ENCODE measurements around the gene ZMIZ1. TPM values are rescaled to one million over a fixed set of nuclear protein-coding genes. Genes with fewer than 3 reads are reported as not detected.

Gene ZMIZ1
- total RNA-seq, 2 experiments from 2014 or later, result 14.6 to 15.5 TPM

GRCh38 chr10:79119306-79119705 is 50.5 kb downstream of the ZMIZ1 start:
- Histone ChIP-seq H3K4me1 (ENCODE audit: insufficient read depth, low read length) (peaks cover 22% of the 10 kb centered on the region), H3K27ac (ENCODE audit: low read depth in 1 of 2, low read length in 2 of 2) (no peak overlapping the region), H3K36me3 (ENCODE audit: insufficient read depth, low read length) (peaks cover 18% of the 10 kb centered on the region), H3K9me3 (ENCODE audit: control insufficient read depth in 1 of 2, insufficient read depth in 1 of 2, low read length in 2 of 2) (no peaks in the 10 kb centered on the region), H3K27me3 (ENCODE audit: control insufficient read depth in 1 of 2, insufficient read depth in 2 of 2, low read length in 2 of 2) (no peaks in the 10 kb centered on the region), H3K4me3 (ENCODE audit: low read length) (no peak overlapping the region)
- no peak for TF ChIP-seq CTCF (IDR thresholded peaks at IDR 0.05)
- DNase-seq, result no peak
- H3K27me3 Mint-ChIP-seq, result no peaks in the 10 kb centered on the region
- H3K27ac Mint-ChIP-seq, result no peak overlapping the region
- peaks cover 29% of the 10 kb centered on the region for H3K4me1 Mint-ChIP-seq (ENCODE audit: low read depth)
- ChIA-PET CTCF (no interaction called here), POLR2A (no interaction called here)
- intact Hi-C loops (cut with DNase I, micrococcal nuclease), result no loop called here
- H3K4me3 Mint-ChIP-seq, result no peak overlapping the region
- H3K9me3 Mint-ChIP-seq, result no peaks in the 10 kb centered on the region
- no peak for ATAC-seq (ENCODE audit: poor library complexity)
- H3K36me3 Mint-ChIP-seq (ENCODE audit: low read depth), result peaks cover 8% of the 10 kb centered on the region

DNA sequence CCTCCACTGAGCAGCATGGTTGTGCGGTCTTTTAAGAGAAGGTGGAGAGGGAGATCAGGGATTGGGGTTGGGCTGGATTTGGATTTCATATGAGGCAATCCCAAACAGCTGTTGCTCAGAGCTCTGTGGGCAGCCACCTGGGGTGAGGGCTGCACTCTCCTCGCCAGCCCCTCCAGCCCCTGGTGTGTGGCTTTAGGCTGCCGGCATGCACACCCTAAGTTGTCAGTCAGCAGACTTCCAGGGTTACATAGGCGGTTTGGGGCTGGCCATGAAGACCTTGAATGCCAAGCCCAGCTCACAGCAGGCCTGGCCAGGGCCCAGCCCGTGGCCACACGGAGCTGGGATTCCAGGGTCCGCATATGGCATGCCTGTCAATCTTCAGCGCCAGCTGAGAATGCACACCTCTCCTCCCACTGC is 54.8 kb downstream of the ZMIZ1 start:
- intact Hi-C loops (cut with DNase I, micrococcal nuclease), result no loop called here
- no peaks in the 10 kb centered on the region for H3K27me3 ChIP-seq (ENCODE audit: control insufficient read depth in 1 of 2, insufficient read depth in 2 of 2, low read length in 2 of 2)
- H3K36me3 ChIP-seq (ENCODE audit: insufficient read depth, low read length), result peaks cover 24% of the 10 kb centered on the region
- no peak for TF ChIP-seq CTCF (IDR thresholded peaks at IDR 0.05)
- ChIA-PET CTCF (no interaction called here), POLR2A (interaction anchor here (1.6 kb wide), 1 partner anchor 10 kb away, joined by 3 read pairs; no protein-coding TSS in a partner anchor)
- no peak overlapping the region for H3K27ac Mint-ChIP-seq
- peaks cover 8% of the 10 kb centered on the region for H3K4me1 Mint-ChIP-seq (ENCODE audit: low read depth)
- no peaks in the 10 kb centered on the region for H3K9me3 ChIP-seq (ENCODE audit: control insufficient read depth in 1 of 2, insufficient read depth in 1 of 2, low read length in 2 of 2)
- peaks cover 12% of the 10 kb centered on the region for H3K36me3 Mint-ChIP-seq (ENCODE audit: low read depth)
- no peaks in the 10 kb centered on the region for H3K9me3 Mint-ChIP-seq
- no peak overlapping the region for H3K27ac ChIP-seq (ENCODE audit: low read depth in 1 of 2, low read length in 2 of 2)
- no peaks in the 10 kb centered on the region for H3K27me3 Mint-ChIP-seq
- no peak for DNase-seq
- H3K4me3 Mint-ChIP-seq, result no peak overlapping the region
- H3K4me1 ChIP-seq (ENCODE audit: insufficient read depth, low read length), result peaks cover 3% of the 10 kb centered on the region
- no peak overlapping the region for H3K4me3 ChIP-seq (ENCODE audit: low read length)
- no peak for ATAC-seq (ENCODE audit: poor library complexity)

- ATAC-seq (ENCODE audit: poor library complexity) (no peak), DNase-seq (no peak)
- H3K27ac ChIP-seq (ENCODE audit: low read depth in 1 of 2, low read length in 2 of 2), result no peak overlapping the region
- Mint-ChIP-seq H3K4me3 (no peak overlapping the region), H3K36me3 (ENCODE audit: low read depth) (peaks cover 12% of the 10 kb centered on the region), H3K27ac (no peak overlapping the region), H3K27me3 (no peaks in the 10 kb centered on the region), H3K9me3 (no peaks in the 10 kb centered on the region), H3K4me1 (ENCODE audit: low read depth) (peaks cover 13% of the 10 kb centered on the region)
- peaks cover 21% of the 10 kb centered on the region for H3K36me3 ChIP-seq (ENCODE audit: insufficient read depth, low read length)
- POLR2A ChIA-PET, result interaction anchor here (1.6 kb wide), 1 partner anchor 10 kb away, joined by 3 read pairs; no protein-coding TSS in a partner anchor
- TF ChIP-seq CTCF (IDR thresholded peaks at IDR 0.05), result no peak
- intact Hi-C loops (cut with DNase I, micrococcal nuclease), result no loop called here
- CTCF ChIA-PET, result no interaction called here
- H3K4me3 ChIP-seq (ENCODE audit: low read length), result no peak overlapping the region
- no peaks in the 10 kb centered on the region for H3K27me3 ChIP-seq (ENCODE audit: control insufficient read depth in 1 of 2, insufficient read depth in 2 of 2, low read length in 2 of 2)
- H3K4me1 ChIP-seq (ENCODE audit: insufficient read depth, low read length), result peaks cover 3% of the 10 kb centered on the region
- H3K9me3 ChIP-seq (ENCODE audit: control insufficient read depth in 1 of 2, insufficient read depth in 1 of 2, low read length in 2 of 2), result no peaks in the 10 kb centered on the region
Observed at GRCh38 chr10:79124066-79124465, 55.3 kb downstream of the ZMIZ1 start.

All from CD4-positive, alpha-beta T cell (primary cell).